Mucosa of stomach (tissue), 1 donor: Measurements from ENCODE around the gene MYL6B.
"Not testable (repeated sequence)": the region's sequence is repeated elsewhere in the genome, so short reads cannot be mapped to it uniquely, and the experiment has no call there.

Experiments used
- H3K27me3 ChIP-seq: one replicate; pipeline ENCODE4 v1.7.0; 2013; ENCODE audit warnings: mild to moderate bottlenecking, low read length; ENCODE audit not compliant: control insufficient read depth, insufficient read depth
- H3K36me3 ChIP-seq: one replicate; pipeline ENCODE4 v1.7.0; 2013; ENCODE audit warnings: low read length; ENCODE audit not compliant: control insufficient read depth, insufficient read depth
- H3K4me1 ChIP-seq: one replicate; pipeline ENCODE4 v1.7.0; 2013; ENCODE audit warnings: mild to moderate bottlenecking, low read length; ENCODE audit not compliant: control insufficient read depth, insufficient read depth
- H3K4me3 ChIP-seq: one replicate; pipeline ENCODE4 v1.7.0; 2013; ENCODE audit warnings: low read length
- H3K9ac ChIP-seq: one replicate; pipeline ENCODE4 v1.7.0; 2013; ENCODE audit warnings: mild to moderate bottlenecking, low read length, moderate library complexity
- H3K9me3 ChIP-seq: one replicate; pipeline ENCODE4 v1.7.0; 2013; ENCODE audit warnings: mild to moderate bottlenecking, low read length, moderate library complexity; ENCODE audit not compliant: control insufficient read depth
- donor health status: Pancreatic carcinoma.

The MYL6B gene

GRCh38 chr12:56145217-56145616 is 7.2 kb upstream of the MYL6B start:
- no peak overlapping the region for H3K9ac ChIP-seq
- H3K36me3 ChIP-seq = peaks cover 8% of the 10 kb centered on the region
- no peaks in the 10 kb centered on the region for H3K9me3 ChIP-seq
- H3K27me3 ChIP-seq = no peaks in the 10 kb centered on the region
- no peaks in the 10 kb centered on the region for H3K4me1 ChIP-seq
- no peak overlapping the region for H3K4me3 ChIP-seq

- H3K9me3 ChIP-seq = no peaks in the 10 kb centered on the region
- H3K4me1 ChIP-seq = peaks cover 7% of the 10 kb centered on the region
- H3K4me3 ChIP-seq = no peak overlapping the region
- no peaks in the 10 kb centered on the region for H3K27me3 ChIP-seq
- peaks cover 8% of the 10 kb centered on the region for H3K36me3 ChIP-seq
- H3K9ac ChIP-seq = no peak overlapping the region
These were observed 5.6 kb upstream of the MYL6B start for GRCh38 chr12:56146492-56147460.

- H3K9ac ChIP-seq = no peak overlapping the region
These were observed 1.8 kb upstream of the MYL6B start for GRCh38 chr12:56150563-56150962.

GRCh38 chr12:56151672-56152131 is 685 bp upstream of the MYL6B start:
- peaks cover 15% of the 10 kb centered on the region for H3K4me1 ChIP-seq
- no peaks in the 10 kb centered on the region for H3K27me3 ChIP-seq
- H3K36me3 ChIP-seq = no peaks in the 10 kb centered on the region
- H3K9me3 ChIP-seq = no peaks in the 10 kb centered on the region
- peak overlapping the region; percentile 78 for H3K4me3 ChIP-seq
- H3K9ac ChIP-seq = peak overlapping the region; percentile 88

More at GRCh38 chr12:56150563-56150962, 1.8 kb upstream of the MYL6B start:
- Histone ChIP-seq H3K4me3 (no peak overlapping the region), H3K9me3 (no peaks in the 10 kb centered on the region), H3K4me1 (peaks cover 15% of the 10 kb centered on the region), H3K27me3 (no peaks in the 10 kb centered on the region), H3K36me3 (no peaks in the 10 kb centered on the region)

- Histone ChIP-seq H3K9ac (peak overlapping the region; percentile 88), H3K9me3 (no peaks in the 10 kb centered on the region), H3K4me1 (peaks cover 19% of the 10 kb centered on the region), H3K27me3 (no peaks in the 10 kb centered on the region), H3K36me3 (no peaks in the 10 kb centered on the region), H3K4me3 (peak overlapping the region; percentile 78)
These were observed 630 bp downstream of the MYL6B start for GRCh38 chr12:56152756-56153677.

- Histone ChIP-seq H3K4me3 (no peak overlapping the region), H3K9ac (no peak overlapping the region), H3K27me3 (no peaks in the 10 kb centered on the region)
These were observed 1.3 kb downstream of the MYL6B start for GRCh38 chr12:56153678-56154065.

GRCh38 chr12:56154246-56154771 is 1.9 kb downstream of the MYL6B start:
- Histone ChIP-seq H3K4me3 (no peak overlapping the region), H3K9ac (no peak overlapping the region), H3K4me1 (peaks cover 19% of the 10 kb centered on the region), H3K9me3 (no peaks in the 10 kb centered on the region), H3K27me3 (no peaks in the 10 kb centered on the region), H3K36me3 (peaks cover 2% of the 10 kb centered on the region)

More at GRCh38 chr12:56153678-56154065, 1.3 kb downstream of the MYL6B start:
- Histone ChIP-seq H3K9me3 (no peaks in the 10 kb centered on the region), H3K4me1 (peaks cover 19% of the 10 kb centered on the region), H3K36me3 (no peaks in the 10 kb centered on the region)

GRCh38 chr12:56154818-56155217 is 2.4 kb downstream of the MYL6B start:
- peaks cover 7% of the 10 kb centered on the region for H3K36me3 ChIP-seq
- no peak overlapping the region for H3K4me3 ChIP-seq
- H3K9ac ChIP-seq = no peak overlapping the region
- H3K4me1 ChIP-seq = peaks cover 23% of the 10 kb centered on the region
- no peaks in the 10 kb centered on the region for H3K27me3 ChIP-seq
- H3K9me3 ChIP-seq = no peaks in the 10 kb centered on the region

GRCh38 chr12:56155256-56155845 is 3.0 kb downstream of the MYL6B start:
- H3K4me3 ChIP-seq = no peak overlapping the region
- H3K9ac ChIP-seq = no peak overlapping the region
- no peaks in the 10 kb centered on the region for H3K9me3 ChIP-seq
- peaks cover 28% of the 10 kb centered on the region for H3K4me1 ChIP-seq
- H3K27me3 ChIP-seq = no peaks in the 10 kb centered on the region
- H3K36me3 ChIP-seq = peaks cover 12% of the 10 kb centered on the region

GRCh38 chr12:56156464-56157200 is 4.2 kb downstream of the MYL6B start:
- peaks cover 36% of the 10 kb centered on the region for H3K4me1 ChIP-seq
- not testable (repeated sequence) for H3K4me3 ChIP-seq, H3K9me3 ChIP-seq, H3K27me3 ChIP-seq
- peak overlapping the region; percentile 78 for H3K9ac ChIP-seq
- H3K36me3 ChIP-seq = peaks cover 25% of the 10 kb centered on the region
